ENCODE measurements around the gene LAYN.

The LAYN gene

DNA sequence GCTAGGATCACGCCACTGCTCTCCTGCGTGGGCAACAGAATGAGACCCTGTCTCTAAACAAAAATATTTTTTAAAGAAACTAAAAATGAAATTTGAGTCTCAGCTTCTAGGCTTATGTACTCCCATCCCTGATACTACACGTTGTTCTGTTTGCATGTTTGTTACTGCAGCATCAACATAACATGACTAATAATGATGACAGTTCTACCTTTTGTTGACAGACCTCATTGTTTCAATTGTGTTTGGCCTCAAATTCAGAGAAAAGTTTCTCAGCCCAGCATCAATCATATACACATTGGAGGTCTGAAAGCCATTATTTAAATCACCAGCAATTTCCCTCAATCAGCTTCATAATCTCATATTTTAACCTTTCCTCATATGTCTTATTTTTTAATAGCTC is 20.8 kb downstream of the LAYN start:
- no peaks in the 10 kb centered on the region for H3K36me3 ChIP-seq (ENCODE audit: control insufficient read depth, insufficient read depth, low read length)
- no peak overlapping the region for H3K27ac ChIP-seq (ENCODE audit: insufficient read depth, low read depth, low read length, poor library complexity, severe bottlenecking)
- WGBS, 2 experiments: 76 to 92% methylated on average over 3 of the region's 3 CpGs
- H3K9me3 ChIP-seq (ENCODE audit: control insufficient read depth, low read length): no peaks in the 10 kb centered on the region
- H3K4me3 ChIP-seq (ENCODE audit: insufficient read depth, low read depth, low read length): no peak overlapping the region
- H3K27me3 ChIP-seq (ENCODE audit: control insufficient read depth, insufficient read depth, low read length, poor library complexity, severe bottlenecking): no peaks in the 10 kb centered on the region
- no peaks in the 10 kb centered on the region for H3K4me1 ChIP-seq (ENCODE audit: control insufficient read depth, insufficient read depth, low read length)

DNA sequence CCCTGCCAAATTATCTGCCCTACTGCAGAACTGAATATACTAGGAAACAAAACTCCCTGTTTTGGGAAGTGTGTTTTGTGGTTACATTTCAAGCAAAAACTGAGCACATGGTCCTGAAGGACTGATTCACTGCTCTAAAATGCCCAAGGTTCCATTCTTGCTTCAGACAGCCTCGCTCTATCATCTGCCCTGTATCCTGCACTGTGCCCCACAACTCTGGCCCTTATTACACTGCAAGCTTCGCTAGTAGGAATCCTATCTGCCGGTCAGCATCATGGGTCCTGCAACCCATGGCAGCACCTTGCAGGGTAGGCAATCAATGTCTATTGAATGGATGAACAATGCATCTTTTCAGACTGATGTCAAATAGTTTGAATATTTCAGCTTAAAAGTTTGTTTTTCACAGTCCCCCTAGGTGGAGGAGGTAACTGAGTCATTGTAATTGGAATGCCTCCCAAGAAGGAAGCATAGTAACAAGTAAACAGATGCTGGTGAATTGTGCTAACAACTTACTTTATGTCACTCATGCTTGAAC is 21.3 kb downstream of the LAYN start:
- Histone ChIP-seq H3K4me1 (ENCODE audit: control insufficient read depth, insufficient read depth, low read length) (no peaks in the 10 kb centered on the region), H3K27ac (ENCODE audit: insufficient read depth, low read depth, low read length, poor library complexity, severe bottlenecking) (no peak overlapping the region), H3K9me3 (ENCODE audit: control insufficient read depth, low read length) (no peaks in the 10 kb centered on the region), H3K27me3 (ENCODE audit: control insufficient read depth, insufficient read depth, low read length, poor library complexity, severe bottlenecking) (no peaks in the 10 kb centered on the region), H3K36me3 (ENCODE audit: control insufficient read depth, insufficient read depth, low read length) (no peaks in the 10 kb centered on the region), H3K4me3 (ENCODE audit: insufficient read depth, low read depth, low read length) (no peak overlapping the region)
- 34 to 43% methylated on average over 3 of the region's 3 CpGs for WGBS, 2 experiments

DNA sequence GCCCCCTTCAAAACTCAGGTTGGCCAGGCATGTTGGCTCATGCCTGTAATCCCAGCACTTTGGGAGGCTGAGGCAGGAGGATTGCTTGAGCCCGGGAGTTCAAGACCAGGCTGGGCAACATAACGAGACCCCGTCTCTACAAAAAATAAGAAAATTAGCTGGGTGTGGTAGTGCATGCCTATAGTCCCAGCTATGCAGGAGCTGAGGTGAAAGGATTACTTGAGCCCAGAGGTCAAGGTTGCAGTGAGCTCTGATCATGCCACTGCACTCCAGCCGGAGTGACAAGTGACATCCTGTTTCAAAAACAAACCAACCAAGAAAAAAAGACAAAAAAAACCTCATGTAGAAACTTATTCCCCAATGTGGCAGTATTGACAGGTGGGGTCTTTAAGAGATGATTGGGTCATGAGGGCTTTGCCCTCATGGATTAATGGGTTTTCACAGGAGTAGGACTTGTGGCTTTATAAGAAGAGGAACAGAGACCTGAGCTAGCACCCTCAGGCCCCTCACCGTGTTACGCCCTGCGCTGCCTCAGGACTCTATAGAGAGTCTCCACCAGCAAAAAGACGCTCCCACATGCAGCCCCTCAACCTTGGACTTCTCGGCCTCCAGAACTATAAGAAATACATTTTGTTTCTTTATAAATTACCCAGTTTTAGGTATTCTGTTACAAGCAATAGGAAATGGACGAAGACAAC is 22.3 kb downstream of the LAYN start:
- no peaks in the 10 kb centered on the region for H3K36me3 ChIP-seq (ENCODE audit: control insufficient read depth, insufficient read depth, low read length)
- no peaks in the 10 kb centered on the region for H3K27me3 ChIP-seq (ENCODE audit: control insufficient read depth, insufficient read depth, low read length, poor library complexity, severe bottlenecking)
- no peaks in the 10 kb centered on the region for H3K9me3 ChIP-seq (ENCODE audit: control insufficient read depth, low read length)
- no peaks in the 10 kb centered on the region for H3K4me1 ChIP-seq (ENCODE audit: control insufficient read depth, insufficient read depth, low read length)
- no peak overlapping the region for H3K27ac ChIP-seq (ENCODE audit: insufficient read depth, low read depth, low read length, poor library complexity, severe bottlenecking)
- 82 to 93% methylated on average over 10 of the region's 10 CpGs for WGBS, 2 experiments
- H3K4me3 ChIP-seq (ENCODE audit: insufficient read depth, low read depth, low read length): no peak overlapping the region

DNA sequence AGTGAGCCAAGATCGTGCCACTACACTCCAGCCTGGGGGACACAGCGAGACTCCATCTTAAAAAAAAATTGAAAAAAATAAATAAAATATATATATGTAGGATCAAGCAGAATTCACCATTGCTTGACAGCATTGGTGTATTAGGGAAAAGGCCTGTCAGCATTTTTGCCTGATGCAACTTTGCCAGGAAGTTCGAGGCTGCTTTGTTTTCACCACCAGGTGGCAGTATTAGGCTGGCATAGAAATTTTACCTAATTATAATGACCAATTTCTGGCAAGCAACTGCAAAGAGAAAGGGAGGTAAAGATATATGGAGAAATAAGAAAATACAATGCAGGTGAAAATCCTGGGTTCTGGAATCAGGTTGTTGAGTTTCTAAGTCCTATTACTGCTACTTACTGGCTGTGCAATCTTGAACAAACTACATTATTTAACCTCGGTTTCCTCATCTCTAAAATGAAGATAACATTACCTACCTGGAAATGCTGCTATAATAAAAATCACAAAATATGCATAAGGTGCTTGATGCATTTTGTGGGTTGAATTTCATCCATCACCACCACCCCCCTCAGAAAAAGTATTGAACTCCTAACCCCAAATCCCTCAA is 24.7 kb downstream of the LAYN start:
- Histone ChIP-seq H3K36me3 (ENCODE audit: control insufficient read depth, insufficient read depth, low read length) (no peaks in the 10 kb centered on the region), H3K4me3 (ENCODE audit: insufficient read depth, low read depth, low read length) (no peak overlapping the region), H3K9me3 (ENCODE audit: control insufficient read depth, low read length) (no peaks in the 10 kb centered on the region), H3K4me1 (ENCODE audit: control insufficient read depth, insufficient read depth, low read length) (no peaks in the 10 kb centered on the region), H3K27me3 (ENCODE audit: control insufficient read depth, insufficient read depth, low read length, poor library complexity, severe bottlenecking) (no peaks in the 10 kb centered on the region), H3K27ac (ENCODE audit: insufficient read depth, low read depth, low read length, poor library complexity, severe bottlenecking) (no peak overlapping the region)
- WGBS, 2 experiments: 53 to 67% methylated on average over 2 to 3 of the region's 4 CpGs

DNA sequence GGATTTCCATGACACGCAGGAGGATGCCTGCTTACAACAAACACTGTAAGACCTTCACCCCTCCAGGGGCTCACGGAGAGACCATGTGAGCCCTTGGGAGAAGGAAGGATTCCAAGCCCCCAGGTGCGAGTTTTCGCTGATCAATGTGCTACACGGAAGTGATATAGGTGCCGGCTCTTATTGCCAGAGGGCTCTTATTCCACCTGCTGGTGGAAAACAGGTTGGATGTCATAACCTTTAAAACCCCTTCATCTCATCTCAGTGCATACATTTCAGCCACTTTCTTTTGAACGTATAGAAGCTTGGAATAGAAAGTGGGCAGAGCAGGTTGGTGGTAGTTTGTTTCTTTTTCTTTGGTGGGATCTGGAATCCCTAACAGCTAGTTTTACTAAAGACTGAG is 25.8 kb downstream of the LAYN start:
- Histone ChIP-seq H3K36me3 (ENCODE audit: control insufficient read depth, insufficient read depth, low read length) (no peaks in the 10 kb centered on the region), H3K4me1 (ENCODE audit: control insufficient read depth, insufficient read depth, low read length) (no peaks in the 10 kb centered on the region), H3K4me3 (ENCODE audit: insufficient read depth, low read depth, low read length) (no peak overlapping the region), H3K27me3 (ENCODE audit: control insufficient read depth, insufficient read depth, low read length, poor library complexity, severe bottlenecking) (no peaks in the 10 kb centered on the region), H3K9me3 (ENCODE audit: control insufficient read depth, low read length) (no peaks in the 10 kb centered on the region), H3K27ac (ENCODE audit: insufficient read depth, low read depth, low read length, poor library complexity, severe bottlenecking) (no peak overlapping the region)
- 77 to 92% methylated on average over 7 of the region's 7 CpGs for WGBS, 2 experiments

DNA sequence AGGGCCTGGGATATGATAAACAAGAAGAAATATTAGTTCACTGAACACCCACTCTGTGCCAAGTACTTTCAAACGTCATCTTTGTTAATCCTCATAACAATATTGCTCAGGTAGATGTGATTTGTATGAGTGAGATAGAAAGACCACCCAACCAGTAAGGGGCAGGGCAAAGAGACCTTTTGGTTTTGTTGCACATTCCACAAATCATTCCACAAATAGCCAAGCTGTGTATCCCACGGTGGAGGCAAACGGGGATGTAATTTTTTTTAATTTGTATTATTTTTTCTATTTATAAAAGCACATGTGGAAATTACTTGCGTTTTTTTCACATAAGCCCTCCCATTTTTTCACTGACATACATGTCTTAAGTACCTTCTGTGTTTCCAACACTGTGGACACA is 29.0 kb downstream of the LAYN start:
- Histone ChIP-seq H3K9me3 (ENCODE audit: control insufficient read depth, low read length) (no peaks in the 10 kb centered on the region), H3K27me3 (ENCODE audit: control insufficient read depth, insufficient read depth, low read length, poor library complexity, severe bottlenecking) (no peaks in the 10 kb centered on the region), H3K4me3 (ENCODE audit: insufficient read depth, low read depth, low read length) (no peak overlapping the region), H3K4me1 (ENCODE audit: control insufficient read depth, insufficient read depth, low read length) (no peaks in the 10 kb centered on the region), H3K27ac (ENCODE audit: insufficient read depth, low read depth, low read length, poor library complexity, severe bottlenecking) (no peak overlapping the region), H3K36me3 (ENCODE audit: control insufficient read depth, insufficient read depth, low read length) (no peaks in the 10 kb centered on the region)
- WGBS, 2 experiments: 94 to 100% methylated on average over 1 of the region's 4 CpGs

DNA sequence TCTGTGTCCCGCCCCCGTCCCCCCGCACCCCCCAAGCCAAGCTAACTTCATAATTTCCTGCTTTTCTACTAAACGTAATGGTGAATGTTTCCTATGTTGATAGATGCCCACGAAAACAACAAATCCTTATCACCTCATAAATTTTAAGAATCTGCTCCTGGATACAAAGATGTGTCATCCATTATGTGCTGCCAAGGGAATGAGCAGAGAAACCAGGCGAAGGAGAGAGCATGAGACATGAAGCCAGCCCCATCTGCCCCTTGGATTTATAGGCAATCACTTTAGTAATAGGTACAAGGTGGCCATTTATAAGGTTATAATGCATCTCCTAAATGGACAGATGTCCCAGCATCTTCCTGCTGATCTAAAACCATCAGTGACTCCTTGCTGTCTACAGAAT is 30.3 kb downstream of the LAYN start:
- WGBS, 2 experiments: 80 to 90% methylated on average over 6 of the region's 6 CpGs

DNA sequence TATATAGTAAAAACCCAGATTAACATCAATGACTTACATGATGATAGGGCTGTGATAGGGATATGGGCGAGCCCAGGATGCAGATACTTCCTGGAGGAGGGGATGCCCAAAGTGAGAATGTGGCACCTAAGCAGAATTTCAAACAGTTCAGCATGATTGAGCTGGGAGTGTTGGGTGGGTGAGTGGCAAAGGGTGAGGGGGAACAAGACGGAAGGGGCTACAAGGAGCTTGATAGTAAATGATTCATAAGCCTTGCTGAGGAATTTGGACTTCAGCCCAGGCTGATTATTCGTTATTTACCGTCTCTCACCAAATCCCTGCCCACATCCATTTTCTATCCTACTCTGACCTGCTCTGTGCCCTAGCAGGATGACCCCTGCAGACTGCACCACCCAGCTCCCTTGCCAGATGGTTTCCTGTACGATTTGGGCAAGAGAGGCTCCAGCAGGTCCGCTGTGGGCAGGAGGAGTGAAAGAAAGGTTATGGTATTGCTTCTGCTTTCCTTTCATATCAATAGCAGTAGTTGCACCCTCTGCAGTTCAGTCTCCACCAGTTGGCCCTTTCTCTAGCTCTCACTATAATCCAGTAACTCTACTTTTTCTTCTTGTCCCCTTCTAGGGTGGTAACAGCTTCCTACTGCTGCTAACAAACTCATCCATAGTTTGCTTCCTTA is 31.4 kb downstream of the LAYN start:
- Histone ChIP-seq H3K27me3 (ENCODE audit: control insufficient read depth, insufficient read depth, low read length, poor library complexity, severe bottlenecking) (no peaks in the 10 kb centered on the region), H3K4me3 (ENCODE audit: insufficient read depth, low read depth, low read length) (no peak overlapping the region), H3K4me1 (ENCODE audit: control insufficient read depth, insufficient read depth, low read length) (no peaks in the 10 kb centered on the region), H3K36me3 (ENCODE audit: control insufficient read depth, insufficient read depth, low read length) (no peaks in the 10 kb centered on the region), H3K9me3 (ENCODE audit: control insufficient read depth, low read length) (no peaks in the 10 kb centered on the region), H3K27ac (ENCODE audit: insufficient read depth, low read depth, low read length, poor library complexity, severe bottlenecking) (no peak overlapping the region)
- 85 to 90% methylated on average over 6 of the region's 6 CpGs for WGBS, 2 experiments

More for the DNA sequence above, 30.3 kb downstream of the LAYN start:
- Histone ChIP-seq H3K27ac (ENCODE audit: insufficient read depth, low read depth, low read length, poor library complexity, severe bottlenecking) (no peak overlapping the region), H3K36me3 (ENCODE audit: control insufficient read depth, insufficient read depth, low read length) (no peaks in the 10 kb centered on the region), H3K4me1 (ENCODE audit: control insufficient read depth, insufficient read depth, low read length) (no peaks in the 10 kb centered on the region), H3K27me3 (ENCODE audit: control insufficient read depth, insufficient read depth, low read length, poor library complexity, severe bottlenecking) (no peaks in the 10 kb centered on the region), H3K9me3 (ENCODE audit: control insufficient read depth, low read length) (no peaks in the 10 kb centered on the region), H3K4me3 (ENCODE audit: insufficient read depth, low read depth, low read length) (no peak overlapping the region)

DNA sequence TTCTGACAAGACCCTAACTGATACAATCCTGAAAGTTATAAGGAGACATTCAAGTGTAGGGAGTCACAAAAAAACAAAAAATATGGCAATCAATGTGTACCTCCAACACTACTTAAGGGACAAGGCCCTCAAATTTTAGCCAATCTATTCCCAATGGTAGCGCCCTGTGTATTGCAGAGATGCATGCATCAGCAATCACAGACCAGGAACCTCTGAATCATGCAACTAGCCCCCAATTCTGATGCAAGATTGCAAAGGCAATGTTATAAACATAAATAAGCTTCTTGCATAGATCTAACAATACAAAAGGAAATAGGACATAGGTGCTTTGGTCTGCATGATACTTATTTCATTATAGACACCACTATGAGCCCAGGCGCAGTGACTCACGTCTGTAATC is 32.1 kb downstream of the LAYN start:
- Histone ChIP-seq H3K9me3 (ENCODE audit: control insufficient read depth, low read length) (no peaks in the 10 kb centered on the region), H3K27me3 (ENCODE audit: control insufficient read depth, insufficient read depth, low read length, poor library complexity, severe bottlenecking) (no peaks in the 10 kb centered on the region), H3K4me1 (ENCODE audit: control insufficient read depth, insufficient read depth, low read length) (no peaks in the 10 kb centered on the region), H3K4me3 (ENCODE audit: insufficient read depth, low read depth, low read length) (no peak overlapping the region), H3K27ac (ENCODE audit: insufficient read depth, low read depth, low read length, poor library complexity, severe bottlenecking) (no peak overlapping the region), H3K36me3 (ENCODE audit: control insufficient read depth, insufficient read depth, low read length) (no peaks in the 10 kb centered on the region)
- WGBS, 2 experiments: 91 to 94% methylated on average over 3 of the region's 3 CpGs

DNA sequence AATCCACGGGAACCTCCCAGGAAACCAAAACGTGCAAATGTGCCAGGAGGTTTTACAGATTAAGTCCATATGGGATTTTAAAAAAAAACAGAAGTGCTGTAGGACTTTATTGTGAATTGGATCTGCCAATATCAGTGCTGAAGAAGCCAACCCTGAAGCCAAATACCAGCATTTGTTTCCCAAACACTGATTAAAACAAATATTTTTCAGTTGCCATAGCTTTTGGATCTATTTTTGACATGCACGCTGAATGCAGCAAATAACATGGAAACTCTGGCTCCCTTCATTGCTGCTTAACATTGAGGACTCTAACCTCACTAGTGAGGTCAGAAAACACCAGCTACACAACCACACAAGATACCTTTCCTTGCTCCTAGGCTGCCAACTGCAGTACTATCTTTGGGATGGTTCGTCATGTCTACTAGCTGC is 33.3 kb downstream of the LAYN start:
- WGBS, 2 experiments: 88 to 95% methylated on average over 4 of the region's 4 CpGs
- Histone ChIP-seq H3K27me3 (ENCODE audit: control insufficient read depth, insufficient read depth, low read length, poor library complexity, severe bottlenecking) (no peaks in the 10 kb centered on the region), H3K9me3 (ENCODE audit: control insufficient read depth, low read length) (no peaks in the 10 kb centered on the region), H3K4me1 (ENCODE audit: control insufficient read depth, insufficient read depth, low read length) (no peaks in the 10 kb centered on the region), H3K4me3 (ENCODE audit: insufficient read depth, low read depth, low read length) (no peak overlapping the region), H3K36me3 (ENCODE audit: control insufficient read depth, insufficient read depth, low read length) (no peaks in the 10 kb centered on the region), H3K27ac (ENCODE audit: insufficient read depth, low read depth, low read length, poor library complexity, severe bottlenecking) (no peak overlapping the region)

All from ectodermal cell (in vitro differentiated cells).